ENCODE results near the gene MYO1E. TPM values are rescaled to one million over a fixed set of nuclear protein-coding genes. Genes with fewer than 3 reads are reported as not detected.
A peak's percentile ranks its signal among the peaks of the same experiment; 100 is the strongest.

The MYO1E gene
- total and polyA plus RNA-seq, 4 donors = 6.7 to 70.9 (median 21.6) TPM

- no peak overlapping the region for H3K4me3 ChIP-seq (ENCODE audit: low read depth in 1 of 3, low read length in 3 of 3)
- DNase-seq (ENCODE audit: low spot score) = no peak
- H3K9ac ChIP-seq (ENCODE audit: low read depth in 1 of 2, low read length in 2 of 2) = no peak overlapping the region
- no peaks in the 10 kb centered on the region for H3K27me3 ChIP-seq (ENCODE audit: control insufficient read depth in 4 of 4, insufficient read depth in 4 of 4, low read length in 3 of 4)
- WGBS = 33% methylated on average over 8 of the region's 8 CpGs
- peaks cover 9 to 31% (median 22%) of the 10 kb centered on the region in 4 donors for H3K4me1 ChIP-seq (ENCODE audit: control insufficient read depth in 4 of 4, insufficient read depth in 4 of 4, low read length in 3 of 4)
- peak overlapping the region; percentile 52 to 75 for H3K27ac ChIP-seq (ENCODE audit: low read depth in 1 of 2, low read length in 2 of 2)
- H3K9me3 ChIP-seq (ENCODE audit: control insufficient read depth in 4 of 4, low read length in 3 of 4) = no peaks in the 10 kb centered on the region
- TF ChIP-seq FOXA1 (IDR thresholded peaks at IDR 0.05) = peak; percentile 37
- no peak for TF ChIP-seq HNF4G (IDR thresholded peaks at IDR 0.05)
- TF ChIP-seq HNF4A (conservative IDR thresholded peaks at IDR 0.05) = peak; percentile 53 to 71
- no peak for TF ChIP-seq TAF1 (conservative IDR thresholded peaks at IDR 0.05)
- peak; percentile 39 for TF ChIP-seq YY1 (IDR thresholded peaks at IDR 0.05)
- TF ChIP-seq, protein P1, sequence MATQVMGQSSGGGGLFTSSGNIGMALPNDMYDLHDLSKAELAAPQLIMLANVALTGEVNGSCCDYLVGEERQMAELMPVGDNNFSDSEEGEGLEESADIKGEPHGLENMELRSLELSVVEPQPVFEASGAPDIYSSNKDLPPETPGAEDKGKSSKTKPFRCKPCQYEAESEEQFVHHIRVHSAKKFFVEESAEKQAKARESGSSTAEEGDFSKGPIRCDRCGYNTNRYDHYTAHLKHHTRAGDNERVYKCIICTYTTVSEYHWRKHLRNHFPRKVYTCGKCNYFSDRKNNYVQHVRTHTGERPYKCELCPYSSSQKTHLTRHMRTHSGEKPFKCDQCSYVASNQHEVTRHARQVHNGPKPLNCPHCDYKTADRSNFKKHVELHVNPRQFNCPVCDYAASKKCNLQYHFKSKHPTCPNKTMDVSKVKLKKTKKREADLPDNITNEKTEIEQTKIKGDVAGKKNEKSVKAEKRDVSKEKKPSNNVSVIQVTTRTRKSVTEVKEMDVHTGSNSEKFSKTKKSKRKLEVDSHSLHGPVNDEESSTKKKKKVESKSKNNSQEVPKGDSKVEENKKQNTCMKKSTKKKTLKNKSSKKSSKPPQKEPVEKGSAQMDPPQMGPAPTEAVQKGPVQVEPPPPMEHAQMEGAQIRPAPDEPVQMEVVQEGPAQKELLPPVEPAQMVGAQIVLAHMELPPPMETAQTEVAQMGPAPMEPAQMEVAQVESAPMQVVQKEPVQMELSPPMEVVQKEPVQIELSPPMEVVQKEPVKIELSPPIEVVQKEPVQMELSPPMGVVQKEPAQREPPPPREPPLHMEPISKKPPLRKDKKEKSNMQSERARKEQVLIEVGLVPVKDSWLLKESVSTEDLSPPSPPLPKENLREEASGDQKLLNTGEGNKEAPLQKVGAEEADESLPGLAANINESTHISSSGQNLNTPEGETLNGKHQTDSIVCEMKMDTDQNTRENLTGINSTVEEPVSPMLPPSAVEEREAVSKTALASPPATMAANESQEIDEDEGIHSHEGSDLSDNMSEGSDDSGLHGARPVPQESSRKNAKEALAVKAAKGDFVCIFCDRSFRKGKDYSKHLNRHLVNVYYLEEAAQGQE (IDR thresholded peaks at IDR 0.05) = peak; percentile 16
- TF ChIP-seq GABPA (IDR thresholded peaks at IDR 0.05 in 1 of 2, conservative IDR thresholded peaks at IDR 0.05 in 1 of 2) = no peak
- TF ChIP-seq, protein P2, sequence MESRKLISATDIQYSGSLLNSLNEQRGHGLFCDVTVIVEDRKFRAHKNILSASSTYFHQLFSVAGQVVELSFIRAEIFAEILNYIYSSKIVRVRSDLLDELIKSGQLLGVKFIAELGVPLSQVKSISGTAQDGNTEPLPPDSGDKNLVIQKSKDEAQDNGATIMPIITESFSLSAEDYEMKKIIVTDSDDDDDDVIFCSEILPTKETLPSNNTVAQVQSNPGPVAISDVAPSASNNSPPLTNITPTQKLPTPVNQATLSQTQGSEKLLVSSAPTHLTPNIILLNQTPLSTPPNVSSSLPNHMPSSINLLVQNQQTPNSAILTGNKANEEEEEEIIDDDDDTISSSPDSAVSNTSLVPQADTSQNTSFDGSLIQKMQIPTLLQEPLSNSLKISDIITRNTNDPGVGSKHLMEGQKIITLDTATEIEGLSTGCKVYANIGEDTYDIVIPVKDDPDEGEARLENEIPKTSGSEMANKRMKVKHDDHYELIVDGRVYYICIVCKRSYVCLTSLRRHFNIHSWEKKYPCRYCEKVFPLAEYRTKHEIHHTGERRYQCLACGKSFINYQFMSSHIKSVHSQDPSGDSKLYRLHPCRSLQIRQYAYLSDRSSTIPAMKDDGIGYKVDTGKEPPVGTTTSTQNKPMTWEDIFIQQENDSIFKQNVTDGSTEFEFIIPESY (IDR thresholded peaks at IDR 0.05) = no peak
- TF ChIP-seq FOXA2 (IDR thresholded peaks at IDR 0.05) = no peak
- TF ChIP-seq RAD21 (IDR thresholded peaks at IDR 0.05) = peak in 1 of 2 donors; percentile 34
- TF ChIP-seq EGR1 (IDR thresholded peaks at IDR 0.05; ENCODE audit: low read depth in 2 of 2) = peak in 1 of 2 donors; percentile 45
- TF ChIP-seq, protein P3, sequence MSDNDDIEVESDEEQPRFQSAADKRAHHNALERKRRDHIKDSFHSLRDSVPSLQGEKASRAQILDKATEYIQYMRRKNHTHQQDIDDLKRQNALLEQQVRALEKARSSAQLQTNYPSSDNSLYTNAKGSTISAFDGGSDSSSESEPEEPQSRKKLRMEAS (IDR thresholded peaks at IDR 0.05) = peak; percentile 27
- TF ChIP-seq, protein P4, sequence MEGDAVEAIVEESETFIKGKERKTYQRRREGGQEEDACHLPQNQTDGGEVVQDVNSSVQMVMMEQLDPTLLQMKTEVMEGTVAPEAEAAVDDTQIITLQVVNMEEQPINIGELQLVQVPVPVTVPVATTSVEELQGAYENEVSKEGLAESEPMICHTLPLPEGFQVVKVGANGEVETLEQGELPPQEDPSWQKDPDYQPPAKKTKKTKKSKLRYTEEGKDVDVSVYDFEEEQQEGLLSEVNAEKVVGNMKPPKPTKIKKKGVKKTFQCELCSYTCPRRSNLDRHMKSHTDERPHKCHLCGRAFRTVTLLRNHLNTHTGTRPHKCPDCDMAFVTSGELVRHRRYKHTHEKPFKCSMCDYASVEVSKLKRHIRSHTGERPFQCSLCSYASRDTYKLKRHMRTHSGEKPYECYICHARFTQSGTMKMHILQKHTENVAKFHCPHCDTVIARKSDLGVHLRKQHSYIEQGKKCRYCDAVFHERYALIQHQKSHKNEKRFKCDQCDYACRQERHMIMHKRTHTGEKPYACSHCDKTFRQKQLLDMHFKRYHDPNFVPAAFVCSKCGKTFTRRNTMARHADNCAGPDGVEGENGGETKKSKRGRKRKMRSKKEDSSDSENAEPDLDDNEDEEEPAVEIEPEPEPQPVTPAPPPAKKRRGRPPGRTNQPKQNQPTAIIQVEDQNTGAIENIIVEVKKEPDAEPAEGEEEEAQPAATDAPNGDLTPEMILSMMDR (IDR thresholded peaks at IDR 0.05; ENCODE audit: low read depth, low read length, missing input control) = no peak
- TF ChIP-seq, protein P5, sequence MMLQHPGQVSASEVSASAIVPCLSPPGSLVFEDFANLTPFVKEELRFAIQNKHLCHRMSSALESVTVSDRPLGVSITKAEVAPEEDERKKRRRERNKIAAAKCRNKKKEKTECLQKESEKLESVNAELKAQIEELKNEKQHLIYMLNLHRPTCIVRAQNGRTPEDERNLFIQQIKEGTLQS (IDR thresholded peaks at IDR 0.05) = no peak
- TF ChIP-seq JUND (IDR thresholded peaks at IDR 0.05) = peak in 1 of 2 donors; percentile 71
- no peak for TF ChIP-seq SP1 (IDR thresholded peaks at IDR 0.05)
- TF ChIP-seq RXRA (IDR thresholded peaks at IDR 0.05) = peak in 1 of 2 donors; percentile 79
- TF ChIP-seq NR2F2 (IDR thresholded peaks at IDR 0.05) = no peak
- H3K36me3 ChIP-seq (ENCODE audit: control insufficient read depth in 4 of 4, insufficient read depth in 3 of 4, low read depth in 1 of 4, low read length in 3 of 4) = no peaks in the 10 kb centered on the region
These were observed 116.2 kb downstream of the MYO1E start for GRCh38 chr15:59256482-59256881.

All from liver (tissue), 9 donors.